ENCODE data around the gene FAP.

The FAP gene

DNA sequence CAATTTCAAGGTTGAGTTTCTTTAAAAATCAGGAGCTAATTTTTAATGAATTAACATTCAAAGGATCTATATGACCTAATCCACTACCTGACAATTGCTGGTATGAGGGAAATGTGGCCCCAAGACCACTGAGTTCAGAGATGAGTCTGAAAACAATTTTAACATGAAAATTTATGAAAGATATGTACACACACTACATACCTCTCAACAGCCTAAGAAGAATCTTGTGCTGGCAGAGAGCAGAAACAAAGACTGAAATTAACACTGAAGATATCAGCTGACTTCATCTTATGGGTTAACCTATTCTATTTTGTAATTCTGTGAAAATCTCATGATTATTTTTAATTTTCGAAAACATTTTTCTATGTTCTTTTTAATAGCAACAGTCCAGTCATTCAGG, 1.7 kb downstream of the FAP start:
- no peak for DNase-seq

DNA sequence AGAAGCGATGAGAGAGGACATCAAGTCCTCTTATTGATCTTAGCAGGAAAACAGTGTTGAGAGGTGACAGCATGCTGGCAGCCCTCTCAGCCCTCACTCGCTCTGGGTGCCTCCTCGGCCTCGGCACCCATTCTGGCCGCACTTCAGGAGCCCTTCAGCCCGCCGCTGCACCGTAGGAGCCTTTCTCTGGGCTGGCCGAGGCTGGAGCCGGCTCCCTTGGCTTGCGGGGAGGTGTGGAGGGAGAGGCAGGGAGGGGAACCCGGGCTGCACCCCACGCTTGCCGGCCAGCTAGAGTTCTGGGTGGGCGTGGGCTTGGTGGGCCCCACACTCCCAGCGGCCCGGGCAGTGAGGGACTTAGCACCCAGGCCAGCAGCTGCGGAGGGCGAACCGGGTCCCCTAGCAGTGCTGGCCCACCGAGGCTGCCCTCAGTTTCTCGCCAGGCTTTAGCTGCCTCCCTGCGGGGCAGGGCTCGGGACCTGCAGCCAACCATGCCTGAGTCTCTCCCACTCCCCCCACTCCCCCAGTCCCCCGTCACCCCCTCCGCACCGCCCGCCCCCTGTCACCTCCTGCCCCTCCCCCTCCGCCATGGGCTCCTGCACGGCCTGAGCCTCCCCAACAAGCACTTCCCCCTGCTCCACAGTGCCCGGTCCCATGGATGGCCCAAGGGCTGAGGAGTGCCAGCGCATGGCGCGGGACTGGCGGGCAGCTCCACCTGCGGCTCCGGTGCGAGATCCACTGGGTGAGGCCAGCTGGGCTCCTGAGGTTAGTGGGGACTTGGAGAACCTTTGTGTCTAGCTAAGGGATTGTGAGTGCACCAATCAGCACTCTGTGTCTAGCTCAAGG, 8.4 kb downstream of the FAP start:
- no peak for DNase-seq

DNA sequence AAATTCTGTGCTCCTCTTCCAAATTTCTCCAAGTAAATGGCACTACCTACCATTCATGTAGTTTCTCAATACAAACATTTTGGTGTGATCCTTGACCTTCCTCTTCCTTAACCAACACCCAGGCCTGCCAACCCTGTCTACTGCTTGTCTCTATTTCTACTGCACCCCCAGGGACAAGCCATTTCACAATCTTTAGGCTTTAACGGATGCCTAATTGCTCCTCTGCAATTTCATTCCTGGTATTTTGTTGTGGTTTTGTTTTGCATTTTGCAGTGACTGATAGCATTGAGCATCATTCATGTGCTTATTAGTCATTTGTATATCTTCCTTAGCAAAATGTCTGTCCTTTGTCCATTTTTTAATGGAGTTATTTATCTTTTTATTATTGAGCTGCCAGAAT, 10.0 kb downstream of the FAP start:
- no peak for DNase-seq

GRCh38 chr2:162232671-162233070, 10.6 kb downstream of the FAP start:
- DNase-seq = no peak

DNA sequence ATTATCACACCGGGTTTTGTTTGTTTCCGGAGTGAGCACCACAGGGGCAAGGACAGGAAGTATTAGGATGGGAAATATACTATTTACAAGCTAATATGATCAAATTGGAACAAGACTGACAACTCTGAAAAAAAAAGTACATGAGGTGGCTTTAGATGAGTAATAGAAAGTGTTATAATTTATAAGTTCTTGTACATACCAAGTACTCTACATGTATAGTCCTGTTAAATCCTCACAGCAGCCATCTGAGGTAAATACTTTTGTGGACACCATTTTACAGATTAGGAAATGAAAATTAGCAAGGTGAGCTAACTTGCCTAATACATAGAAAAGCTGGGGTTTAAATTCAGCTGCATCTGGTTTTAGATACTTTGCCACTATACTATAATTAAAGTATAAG, 11.2 kb downstream of the FAP start:
- no peak for DNase-seq

GRCh38 chr2:162230761-162231160, 12.5 kb downstream of the FAP start:
- no peak for DNase-seq

GRCh38 chr2:162226836-162227235, 16.4 kb downstream of the FAP start:
- no peak for DNase-seq

DNA sequence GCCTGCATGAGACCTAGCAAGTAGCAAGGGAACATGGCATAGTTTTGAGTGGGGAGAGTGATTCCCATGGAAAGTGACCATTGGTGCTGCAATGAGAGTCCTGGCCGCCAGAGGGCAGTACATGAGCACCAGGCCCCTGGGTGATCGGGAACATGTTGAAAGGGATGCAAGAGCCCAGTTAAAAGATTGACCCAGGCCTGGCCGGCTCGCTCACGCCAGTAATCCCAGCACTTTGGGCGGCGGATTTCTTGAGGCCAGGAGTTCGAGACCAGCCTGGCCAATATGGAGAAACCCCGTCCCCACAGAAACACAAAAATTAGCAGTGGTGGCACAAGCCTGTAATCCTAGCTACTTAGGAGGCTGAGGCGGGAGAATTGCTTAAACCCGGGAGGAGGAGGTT, 22.2 kb downstream of the FAP start:
- no peak for DNase-seq

DNA sequence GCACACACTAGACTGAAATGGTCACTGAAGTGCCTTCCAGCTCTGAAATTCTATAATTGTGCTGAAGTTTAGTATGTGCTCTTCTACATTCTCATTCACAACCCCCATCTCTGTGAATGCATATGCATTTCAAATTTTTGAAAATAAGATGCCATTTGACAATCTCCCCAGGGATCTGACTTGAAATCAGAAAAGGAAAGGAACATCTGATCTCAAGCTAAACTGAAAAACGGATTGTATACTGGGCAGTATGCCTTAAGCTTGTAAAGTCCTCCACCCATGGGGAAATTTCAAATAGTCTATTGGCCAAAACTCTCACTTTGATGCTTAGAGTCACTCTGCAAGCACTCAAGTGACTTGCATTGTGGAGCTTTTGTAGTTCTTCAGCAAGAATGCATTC, 22.9 kb downstream of the FAP start:
- no peak for DNase-seq

GRCh38 chr2:162219426-162219825, 23.8 kb downstream of the FAP start:
- no peak for DNase-seq

DNA sequence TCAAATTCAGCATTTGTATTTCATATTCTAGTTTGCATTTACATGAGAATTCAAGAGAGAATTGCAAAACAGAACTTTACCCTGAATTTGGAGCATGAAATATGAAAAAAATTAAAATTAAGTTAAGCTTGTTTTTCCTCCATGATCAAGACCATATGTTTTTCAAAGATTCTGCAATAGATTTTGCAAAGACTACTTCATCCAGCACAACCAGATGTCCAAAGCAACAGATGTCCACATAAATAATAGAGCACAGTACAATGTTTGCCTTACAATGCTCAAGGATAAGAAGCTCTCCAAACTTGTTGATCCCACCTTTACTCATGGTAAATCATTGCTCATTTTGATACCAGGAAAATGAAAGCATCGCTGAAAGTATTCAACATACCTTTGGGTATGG, 25.6 kb downstream of the FAP start:
- no peak for DNase-seq

- no peak for DNase-seq
Observed at GRCh38 chr2:162215162-162215561, 28.1 kb downstream of the FAP start.

- DNase-seq = no peak
Observed at GRCh38 chr2:162212366-162212765, 30.9 kb downstream of the FAP start.

- DNase-seq = no peak
Observed at GRCh38 chr2:162211732-162212131, 31.5 kb downstream of the FAP start.

DNA sequence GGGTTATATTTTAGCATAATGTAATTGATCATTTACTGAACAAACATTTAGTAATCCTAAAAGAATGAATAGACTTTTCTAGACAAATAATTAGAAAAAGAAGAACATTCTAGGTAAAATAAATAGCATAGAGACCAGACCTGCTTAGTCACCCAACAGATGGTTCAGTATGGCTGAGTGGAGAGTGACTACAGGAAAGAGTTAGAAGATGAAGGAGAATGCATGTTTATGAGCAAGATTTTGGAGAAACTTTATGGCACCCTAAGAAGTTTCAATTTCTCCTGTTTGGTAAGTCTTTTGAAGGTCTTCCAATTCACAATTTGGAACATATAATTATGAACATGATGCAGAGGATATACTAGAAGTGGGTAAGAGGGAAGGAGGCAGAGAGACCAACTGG, 32.9 kb downstream of the FAP start:
- DNase-seq = no peak

GRCh38 chr2:162202203-162202602, 41.0 kb downstream of the FAP start:
- no peak for DNase-seq

DNA sequence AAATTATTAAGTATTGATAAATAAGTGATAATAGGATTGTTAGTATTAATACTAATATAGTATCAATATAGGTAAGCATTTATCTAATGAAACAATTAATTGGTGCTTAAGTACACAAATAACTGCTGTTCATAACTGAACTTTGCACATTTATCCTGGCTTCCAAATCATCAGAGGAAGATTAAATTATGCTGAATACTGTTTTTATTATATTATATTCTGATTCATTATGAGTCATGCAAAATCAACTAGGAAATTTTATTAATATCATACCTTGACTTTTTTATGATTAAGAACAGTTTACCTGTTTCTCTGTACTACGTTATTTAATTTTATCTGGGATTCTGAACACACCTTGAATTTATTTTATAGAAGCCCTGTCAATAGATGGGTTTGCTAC, 42.6 kb downstream of the FAP start:
- DNase-seq = no peak

GRCh38 chr2:162199913-162200312, 43.3 kb downstream of the FAP start:
- DNase-seq = no peak

DNA sequence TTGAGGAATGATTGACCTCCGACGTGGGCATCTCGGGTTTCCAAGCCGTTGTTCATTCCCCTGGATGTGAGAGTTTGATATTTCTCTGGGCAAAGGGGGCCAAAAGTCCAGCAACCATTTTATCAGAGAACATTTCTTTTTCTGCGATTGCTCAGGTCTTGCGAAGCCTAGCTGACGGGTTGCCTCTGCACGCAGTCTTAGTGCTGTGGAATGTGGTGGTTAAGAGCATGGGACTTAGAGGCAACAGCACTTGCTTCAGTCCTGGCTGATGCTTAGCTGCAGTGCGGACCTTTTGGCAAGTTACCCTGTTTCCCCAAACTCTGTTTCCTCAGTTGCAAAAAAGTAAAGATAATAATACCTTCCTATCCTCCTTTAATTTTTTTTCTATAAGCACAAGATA, 45.0 kb downstream of the FAP start:
- DNase-seq = no peak

DNA sequence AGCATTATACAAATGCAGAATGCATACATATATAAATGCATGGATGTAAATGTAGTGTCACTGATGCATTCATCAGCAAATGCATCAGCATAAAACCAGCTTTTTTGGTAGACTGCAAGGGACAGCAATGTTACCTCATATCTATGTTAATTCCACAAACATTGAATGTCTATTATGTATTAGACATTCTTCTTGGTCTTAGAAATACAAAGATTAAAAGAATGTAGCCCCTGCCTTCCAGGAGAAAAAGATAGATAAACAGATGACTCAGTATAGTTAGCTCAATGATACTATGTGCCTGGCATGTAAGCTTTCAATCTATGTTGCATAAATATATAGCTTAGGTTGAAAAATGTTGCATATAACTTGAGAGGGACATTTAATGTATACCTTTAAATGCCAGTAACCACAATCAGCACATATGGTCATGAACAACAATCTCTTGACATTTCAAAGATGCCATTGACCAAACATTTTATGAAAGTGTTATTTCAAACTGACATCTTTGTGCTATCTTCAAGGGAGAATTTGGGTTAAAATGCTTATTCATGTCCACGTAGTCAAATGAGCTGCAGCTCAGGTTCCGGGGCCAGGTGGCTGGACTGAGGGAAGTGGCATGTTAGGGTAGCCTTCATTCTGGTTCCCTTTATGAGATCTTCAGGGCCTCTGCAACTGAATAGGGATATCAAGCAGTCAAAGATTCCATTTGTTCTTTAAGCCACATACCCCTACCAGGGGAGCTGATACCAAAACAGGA, 46.0 kb downstream of the FAP start:
- DNase-seq = no peak

DNA sequence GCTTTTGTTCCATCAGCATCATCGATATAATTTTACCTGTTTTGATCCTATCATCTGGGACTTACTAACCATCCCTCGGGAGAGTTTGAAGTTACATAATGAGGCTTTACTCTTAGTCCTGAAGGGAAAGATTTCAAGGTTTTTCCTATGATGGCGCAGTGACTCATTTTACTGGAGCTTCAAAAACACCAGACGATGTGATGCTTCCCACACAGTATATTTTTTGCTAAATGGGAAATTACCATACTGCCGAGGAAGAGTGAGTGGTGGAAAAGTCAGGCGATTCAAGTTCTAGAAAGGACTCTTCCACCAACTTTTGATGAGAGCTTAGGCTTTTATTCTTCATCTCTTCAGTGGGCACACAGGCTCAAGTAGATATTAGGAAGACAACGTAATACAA, 46.6 kb downstream of the FAP start:
- no peak for DNase-seq

- DNase-seq = no peak
Observed at GRCh38 chr2:162188451-162188850, 54.8 kb downstream of the FAP start.

GRCh38 chr2:162185541-162186232, 57.6 kb downstream of the FAP start:
- no peak for DNase-seq

All from NCI-H774 (cell line).